ENCODE measurements around the gene MAPK11.

The MAPK11 gene

DNA sequence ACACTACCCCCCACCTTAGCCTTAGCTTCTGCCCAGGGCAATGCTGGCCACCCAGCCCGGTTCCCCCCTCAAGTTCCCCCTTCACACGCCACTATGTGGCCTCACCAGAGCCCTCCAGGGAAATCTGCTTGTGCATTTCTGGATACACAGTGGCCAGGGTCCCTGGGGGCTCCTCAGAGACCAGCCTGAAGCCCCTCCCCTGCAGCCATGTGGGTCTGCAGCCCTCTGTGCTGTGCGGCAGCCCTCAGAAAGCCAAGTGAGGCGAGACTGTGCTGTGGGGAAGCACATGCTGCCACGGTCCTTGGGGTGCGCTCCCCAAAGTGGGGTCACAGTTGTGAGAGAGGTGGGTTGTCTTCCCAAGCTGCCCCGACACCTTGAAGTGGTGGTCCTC is 39.4 kb upstream of the MAPK11 start:
- H3K4me3 ChIP-seq (ENCODE audit: low read depth in 1 of 2, low read length in 2 of 2): no peak overlapping the region
- peaks cover 21% of the 10 kb centered on the region for H4K20me1 ChIP-seq (ENCODE audit: insufficient read depth, low read length)
- H3K27ac ChIP-seq (ENCODE audit: low read length): no peak overlapping the region
- no peak overlapping the region for H2AFZ ChIP-seq (ENCODE audit: low read depth, low read length)
- H3K9me3 ChIP-seq (ENCODE audit: insufficient read depth, low read length, severe bottlenecking): no peaks in the 10 kb centered on the region
- H3K27me3 ChIP-seq (ENCODE audit: insufficient read depth, low read length, poor library complexity): peaks cover 26% of the 10 kb centered on the region
- no peaks in the 10 kb centered on the region for H3K36me3 ChIP-seq (ENCODE audit: insufficient read depth, low read length)
- no peaks in the 10 kb centered on the region for H3K79me2 ChIP-seq (ENCODE audit: insufficient read depth, low read length)
- H3K4me2 ChIP-seq (ENCODE audit: insufficient read depth, low read length): no peak overlapping the region
- DNase-seq (no peak), ATAC-seq (ENCODE audit: insufficient read depth, low read depth) (no peak)
- TF ChIP-seq EZH2 (IDR thresholded peaks at IDR 0.05; ENCODE audit: borderline replicate concordance, low read depth, low read length, severe bottlenecking): no peak
- TF ChIP-seq, protein P1, sequence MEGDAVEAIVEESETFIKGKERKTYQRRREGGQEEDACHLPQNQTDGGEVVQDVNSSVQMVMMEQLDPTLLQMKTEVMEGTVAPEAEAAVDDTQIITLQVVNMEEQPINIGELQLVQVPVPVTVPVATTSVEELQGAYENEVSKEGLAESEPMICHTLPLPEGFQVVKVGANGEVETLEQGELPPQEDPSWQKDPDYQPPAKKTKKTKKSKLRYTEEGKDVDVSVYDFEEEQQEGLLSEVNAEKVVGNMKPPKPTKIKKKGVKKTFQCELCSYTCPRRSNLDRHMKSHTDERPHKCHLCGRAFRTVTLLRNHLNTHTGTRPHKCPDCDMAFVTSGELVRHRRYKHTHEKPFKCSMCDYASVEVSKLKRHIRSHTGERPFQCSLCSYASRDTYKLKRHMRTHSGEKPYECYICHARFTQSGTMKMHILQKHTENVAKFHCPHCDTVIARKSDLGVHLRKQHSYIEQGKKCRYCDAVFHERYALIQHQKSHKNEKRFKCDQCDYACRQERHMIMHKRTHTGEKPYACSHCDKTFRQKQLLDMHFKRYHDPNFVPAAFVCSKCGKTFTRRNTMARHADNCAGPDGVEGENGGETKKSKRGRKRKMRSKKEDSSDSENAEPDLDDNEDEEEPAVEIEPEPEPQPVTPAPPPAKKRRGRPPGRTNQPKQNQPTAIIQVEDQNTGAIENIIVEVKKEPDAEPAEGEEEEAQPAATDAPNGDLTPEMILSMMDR (IDR thresholded peaks at IDR 0.05; ENCODE audit: borderline replicate concordance, extremely low read depth, low read length, poor library complexity, severe bottlenecking): no peak
- H3K9ac ChIP-seq (ENCODE audit: low read depth, low read length): no peak overlapping the region
- peaks cover 17% of the 10 kb centered on the region for H3K4me1 ChIP-seq (ENCODE audit: insufficient read depth, low read length)

DNA sequence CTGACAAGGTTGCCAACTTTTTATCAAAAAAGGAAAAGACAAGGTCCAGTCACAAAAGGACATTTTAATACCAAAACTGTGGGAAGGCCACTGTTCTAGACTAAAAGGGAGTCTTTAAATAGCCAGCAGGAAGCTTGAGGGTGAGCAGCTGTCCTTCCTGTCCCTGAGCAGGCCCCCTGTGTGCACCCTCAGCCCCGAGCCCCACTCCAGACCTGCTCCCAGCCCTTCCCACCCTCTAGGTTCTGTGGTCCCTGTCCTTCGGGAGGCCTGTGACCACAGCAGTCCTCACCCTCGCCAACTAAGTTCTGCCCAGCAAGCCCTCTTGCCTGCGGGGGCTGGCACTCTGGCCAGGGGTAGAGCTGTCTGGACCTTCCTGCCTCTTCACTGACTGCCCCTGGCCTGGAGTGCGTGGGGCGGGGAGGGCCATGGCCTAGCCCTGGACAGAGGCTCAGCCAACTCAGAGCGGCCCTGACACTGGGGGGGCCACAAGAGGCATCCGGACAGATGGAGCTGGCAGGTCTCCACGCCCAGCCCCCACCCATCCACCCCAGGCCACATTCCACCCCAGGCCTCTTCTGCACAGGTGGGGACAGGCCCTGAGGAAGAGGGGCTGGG is 38.9 kb upstream of the MAPK11 start:
- Histone ChIP-seq H3K27me3 (ENCODE audit: insufficient read depth, low read length, poor library complexity) (peaks cover 21% of the 10 kb centered on the region), H3K4me1 (ENCODE audit: insufficient read depth, low read length) (peaks cover 15% of the 10 kb centered on the region), H3K9me3 (ENCODE audit: insufficient read depth, low read length, severe bottlenecking) (no peaks in the 10 kb centered on the region), H3K27ac (ENCODE audit: low read length) (no peak overlapping the region), H3K4me2 (ENCODE audit: insufficient read depth, low read length) (no peak overlapping the region), H3K79me2 (ENCODE audit: insufficient read depth, low read length) (no peaks in the 10 kb centered on the region), H4K20me1 (ENCODE audit: insufficient read depth, low read length) (peaks cover 24% of the 10 kb centered on the region), H3K9ac (ENCODE audit: low read depth, low read length) (no peak overlapping the region), H3K4me3 (ENCODE audit: low read depth in 1 of 2, low read length in 2 of 2) (no peak overlapping the region), H3K36me3 (ENCODE audit: insufficient read depth, low read length) (no peaks in the 10 kb centered on the region), H2AFZ (ENCODE audit: low read depth, low read length) (no peak overlapping the region)
- TF ChIP-seq EZH2 (IDR thresholded peaks at IDR 0.05; ENCODE audit: borderline replicate concordance, low read depth, low read length, severe bottlenecking): no peak
- TF ChIP-seq, protein P1 (IDR thresholded peaks at IDR 0.05; ENCODE audit: borderline replicate concordance, extremely low read depth, low read length, poor library complexity, severe bottlenecking): no peak
- DNase-seq: no peak
- ATAC-seq (ENCODE audit: insufficient read depth, low read depth): no peak

DNA sequence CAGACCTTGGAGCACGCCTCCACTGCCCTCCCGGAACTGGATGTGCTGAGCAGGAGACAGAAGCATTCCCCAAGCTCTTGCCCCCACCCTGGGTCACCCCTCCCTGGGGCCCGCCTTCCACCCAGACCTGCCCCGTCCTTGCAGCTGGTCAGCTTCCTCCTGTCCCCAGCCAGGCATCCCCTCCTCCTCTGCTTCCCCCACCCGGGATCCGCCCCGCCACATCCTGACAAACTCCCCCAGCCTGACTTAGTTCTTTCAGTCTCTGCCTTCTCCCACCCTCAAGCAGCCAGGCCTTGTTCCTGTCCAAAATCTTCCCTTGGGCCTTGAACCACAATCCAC is 38.4 kb upstream of the MAPK11 start:
- Histone ChIP-seq H3K79me2 (ENCODE audit: insufficient read depth, low read length) (no peaks in the 10 kb centered on the region), H3K27me3 (ENCODE audit: insufficient read depth, low read length, poor library complexity) (peaks cover 19% of the 10 kb centered on the region), H3K9me3 (ENCODE audit: insufficient read depth, low read length, severe bottlenecking) (no peaks in the 10 kb centered on the region), H3K4me2 (ENCODE audit: insufficient read depth, low read length) (no peak overlapping the region), H3K36me3 (ENCODE audit: insufficient read depth, low read length) (no peaks in the 10 kb centered on the region), H4K20me1 (ENCODE audit: insufficient read depth, low read length) (peaks cover 25% of the 10 kb centered on the region), H3K27ac (ENCODE audit: low read length) (no peak overlapping the region), H3K4me3 (ENCODE audit: low read depth in 1 of 2, low read length in 2 of 2) (no peak overlapping the region), H2AFZ (ENCODE audit: low read depth, low read length) (no peak overlapping the region), H3K4me1 (ENCODE audit: insufficient read depth, low read length) (peaks cover 15% of the 10 kb centered on the region), H3K9ac (ENCODE audit: low read depth, low read length) (no peak overlapping the region)
- DNase-seq: no peak
- no peak for ATAC-seq (ENCODE audit: insufficient read depth, low read depth)
- TF ChIP-seq, protein P1 (IDR thresholded peaks at IDR 0.05; ENCODE audit: borderline replicate concordance, extremely low read depth, low read length, poor library complexity, severe bottlenecking): no peak
- no peak for TF ChIP-seq EZH2 (IDR thresholded peaks at IDR 0.05; ENCODE audit: borderline replicate concordance, low read depth, low read length, severe bottlenecking)

Data from DND-41 (cell line).